HG03342 (cell line): ENCODE data around the gene IFNA4.
"Not testable (repeated sequence)": the region's sequence is repeated elsewhere in the genome, so short reads cannot be mapped to it uniquely, and the experiment has no call there.

ENCODE experiments used
- ATAC-seq: cut with Tn5 transposase; IDR thresholded peaks from one replicate; pipeline ENCODE4 v1.9.1; 2021; ENCODE audit warnings: mild to moderate bottlenecking, moderate library complexity; ENCODE audit not compliant: unreplicated experiment

IFNA4 gene

DNA sequence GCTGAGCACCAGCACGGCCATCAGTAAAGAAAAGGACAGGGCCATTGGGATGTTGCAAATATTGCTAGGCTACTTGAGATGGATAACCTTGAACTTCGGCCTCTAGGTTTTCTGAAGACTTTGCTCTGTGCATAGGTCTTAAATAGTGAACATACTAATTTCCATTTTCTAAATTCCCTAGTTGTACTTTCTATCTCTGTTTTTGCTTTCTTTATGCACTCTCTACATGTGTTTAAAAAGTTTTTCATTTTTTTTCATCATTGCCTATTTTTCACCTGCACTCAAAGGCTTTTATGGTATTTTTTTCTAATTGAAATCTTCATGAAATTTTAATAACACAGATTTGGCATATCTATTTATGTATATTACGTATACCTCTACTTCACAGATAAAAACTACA lies at the start of gene IFNA4:
Gene IFNA4 (minus strand): TSS at position 101 of the 400 bp plus-strand sequence. CDS start 56 bp downstream, at position 45.
- ATAC-seq: not testable (repeated sequence)

DNA sequence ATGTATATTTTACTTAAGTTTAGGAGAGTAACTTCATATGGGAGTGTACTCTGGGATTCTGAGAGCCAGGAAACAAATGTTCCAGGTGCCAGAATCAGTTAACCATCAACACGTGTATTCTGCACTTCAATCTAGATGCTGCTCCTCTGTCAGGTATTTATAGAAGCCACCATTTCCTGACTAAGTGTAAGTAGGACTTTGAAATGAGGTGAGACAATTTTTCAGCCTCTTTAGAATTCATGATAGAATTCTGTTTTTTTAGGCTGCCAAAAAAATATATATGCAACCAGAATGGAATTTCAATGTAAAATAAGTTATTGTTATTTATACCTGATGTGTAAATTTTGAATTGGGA lies 49.0 kb upstream of the IFNA4 start:
- ATAC-seq: not testable (repeated sequence)

DNA sequence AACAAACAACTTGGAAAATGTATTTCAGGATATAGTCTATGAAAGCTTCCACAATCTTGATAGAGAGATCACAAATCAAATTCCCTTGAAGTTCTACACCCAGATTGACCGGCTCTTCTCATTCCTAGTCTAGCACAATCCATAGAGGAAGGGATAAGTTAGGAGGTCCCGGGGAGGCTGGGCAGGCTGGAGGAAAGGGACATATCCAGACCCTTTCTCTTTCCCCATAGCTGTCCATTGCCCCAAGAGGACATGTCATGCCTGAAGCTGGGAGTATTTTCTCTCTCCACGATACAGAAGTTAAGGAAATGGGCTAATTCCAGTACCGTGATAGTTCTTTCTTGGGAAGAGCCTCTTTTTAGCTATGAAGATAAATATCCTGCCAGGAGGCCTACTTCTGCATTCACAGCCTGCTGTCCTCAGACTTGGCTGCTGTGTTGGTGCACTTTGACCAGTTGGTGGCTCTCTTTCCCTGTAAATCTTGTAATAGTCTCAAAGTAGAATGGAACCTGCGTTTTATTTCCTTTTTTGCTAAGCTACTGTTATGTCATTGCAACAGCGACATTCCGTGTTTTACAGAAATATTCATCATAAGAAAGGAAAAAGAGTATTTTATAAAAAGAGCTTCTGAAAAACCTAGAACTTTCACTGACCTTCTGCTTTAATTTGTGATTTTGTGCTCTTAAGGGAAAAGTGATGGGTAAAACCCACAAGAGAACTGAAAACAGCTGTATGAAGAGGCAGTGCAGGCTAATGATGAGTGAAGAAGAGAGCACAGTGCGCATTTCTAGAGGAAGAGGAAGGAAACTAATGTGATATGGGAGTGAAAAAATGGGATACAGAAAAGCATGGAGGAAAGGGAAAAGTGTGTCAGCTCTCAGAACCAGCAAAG lies 48.3 kb upstream of the IFNA4 start:
- peak; percentile 89 for ATAC-seq

DNA sequence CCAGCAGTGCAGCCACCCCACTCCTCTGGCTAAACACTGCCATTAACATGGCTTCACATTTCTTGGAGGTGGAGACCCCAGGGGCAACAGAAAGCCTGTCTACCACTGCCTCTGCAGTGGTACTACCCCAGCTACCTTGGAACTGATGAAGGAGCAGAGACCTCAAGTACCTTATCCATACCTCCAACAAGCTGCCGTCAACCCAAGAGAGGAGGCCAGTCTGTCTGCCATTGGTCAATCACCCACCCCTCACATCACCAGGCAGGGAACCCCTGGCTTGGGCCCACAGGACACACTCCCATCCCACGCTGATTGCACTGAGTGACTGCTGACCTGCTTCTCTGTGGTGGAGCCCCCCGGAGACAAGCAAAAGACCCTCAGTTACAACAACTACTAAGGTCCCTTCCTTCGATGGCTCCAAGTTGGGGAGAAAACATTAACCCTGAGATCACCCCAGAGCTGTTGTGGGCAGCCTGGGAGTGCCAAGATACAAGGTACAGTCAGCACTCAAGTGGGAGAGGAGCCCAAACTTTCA lies 46.8 kb upstream of the IFNA4 start:
- ATAC-seq: no peak

DNA sequence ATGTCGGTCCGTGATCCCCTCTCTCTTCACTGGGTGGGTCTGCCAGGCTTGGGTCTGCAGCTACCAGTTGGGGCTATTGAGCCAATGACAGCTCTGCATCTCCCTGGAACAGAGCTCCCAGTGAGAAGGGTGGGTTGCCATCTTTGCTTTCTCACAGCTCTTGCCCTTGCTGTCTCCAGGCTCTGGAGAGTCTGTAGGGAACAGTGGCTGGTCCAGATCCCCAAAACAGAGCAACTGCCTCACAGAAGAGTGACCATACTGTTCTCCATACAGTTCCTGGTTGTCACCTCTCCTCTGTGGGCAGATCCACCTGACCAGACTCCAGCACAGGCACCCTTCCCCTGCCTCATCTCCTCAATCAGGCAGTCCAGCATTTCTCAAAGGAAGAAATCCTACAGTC lies 45.9 kb upstream of the IFNA4 start:
- no peak for ATAC-seq

DNA sequence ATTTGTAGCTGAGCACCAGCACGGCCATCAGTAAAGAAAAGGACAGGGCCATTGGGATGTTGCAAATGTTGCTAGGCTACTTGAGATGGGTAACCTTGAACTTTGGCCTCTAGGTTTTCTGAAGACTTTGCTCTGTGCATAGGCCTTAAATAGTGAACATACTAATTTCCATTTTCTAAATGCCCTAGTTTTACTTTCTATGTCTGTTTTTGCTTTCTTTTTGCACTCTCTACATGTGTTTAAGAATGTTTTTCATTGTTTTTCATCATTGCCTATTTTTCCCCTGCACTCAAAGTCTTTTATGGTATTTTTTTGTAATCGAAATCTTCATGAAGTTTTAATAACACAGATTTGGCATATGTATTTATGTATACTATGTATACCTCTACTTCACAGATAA lies 40.7 kb upstream of the IFNA4 start, which contains the start of gene IFNA17:
Gene IFNA17 (minus strand): TSS at position 101 of the 400 bp plus-strand sequence. CDS start 49 bp downstream, at position 52.
- ATAC-seq: no peak

DNA sequence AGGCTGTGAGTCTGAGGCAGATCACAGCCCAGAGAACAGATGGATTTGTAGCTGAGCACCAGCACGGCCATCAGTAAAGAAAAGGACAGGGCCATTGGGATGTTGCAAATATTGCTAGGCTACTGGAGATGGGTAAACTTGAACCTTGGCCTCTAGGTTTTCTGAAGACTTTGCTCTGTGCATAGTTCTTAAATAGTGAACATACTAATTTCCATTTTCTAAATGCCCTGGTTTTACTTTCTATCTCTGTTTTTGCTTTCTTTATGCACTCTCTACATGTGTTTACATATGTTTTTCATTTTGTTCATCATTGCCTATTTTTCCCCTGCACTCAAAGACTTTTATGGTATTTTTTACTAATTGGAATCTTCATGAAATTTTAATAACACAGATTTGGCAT lies 29.8 kb upstream of the IFNA4 start, which contains the start of gene IFNA16:
Gene IFNA16 (minus strand): TSS at position 101 of the 400 bp plus-strand sequence. CDS start 6 bp downstream, at position 95.
- ATAC-seq: not testable (repeated sequence)

DNA sequence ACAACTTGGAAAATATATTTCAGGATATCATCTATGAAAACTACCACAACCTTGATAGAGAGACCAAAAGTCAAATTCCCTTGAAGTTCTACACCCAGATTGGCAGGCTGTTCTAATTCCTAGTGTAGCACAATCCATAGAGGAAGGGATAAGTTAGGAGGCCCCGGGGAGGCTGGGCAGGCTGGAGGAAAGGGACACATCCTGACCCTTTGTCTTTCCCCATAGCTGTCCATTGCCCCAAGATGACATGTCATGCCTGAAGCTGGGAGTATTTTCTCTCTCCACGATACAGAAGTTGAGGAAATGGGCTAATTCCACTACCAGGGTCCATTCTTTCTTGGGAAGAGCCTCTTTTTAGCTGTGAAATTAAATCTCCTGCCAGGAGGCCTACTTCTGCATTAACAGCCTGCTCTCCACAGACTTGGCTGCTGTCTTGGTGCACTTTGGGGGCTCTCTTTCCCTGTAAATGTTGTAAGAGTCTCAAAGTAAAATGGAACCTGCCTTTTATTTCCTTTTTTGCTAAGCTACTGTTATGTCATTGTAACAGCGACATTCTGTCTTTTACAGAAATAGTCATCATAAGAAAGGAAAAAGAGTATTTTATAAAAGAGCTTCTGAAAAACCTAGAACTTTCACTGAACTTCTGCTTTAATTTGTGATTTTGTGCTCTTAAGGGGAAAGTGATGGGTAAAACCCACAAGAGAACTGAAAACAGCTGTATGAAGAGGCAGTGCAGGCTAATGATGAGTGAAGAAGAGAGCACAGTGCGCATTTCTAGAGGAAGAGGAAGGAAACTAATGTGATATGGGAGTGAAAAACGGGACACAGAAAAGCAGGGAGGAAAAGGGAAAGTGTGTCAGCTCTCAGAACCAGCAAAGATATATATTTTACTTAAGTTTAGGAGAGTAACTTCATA lies 26.3 kb upstream of the IFNA4 start:
- peak; percentile 70 for ATAC-seq

DNA sequence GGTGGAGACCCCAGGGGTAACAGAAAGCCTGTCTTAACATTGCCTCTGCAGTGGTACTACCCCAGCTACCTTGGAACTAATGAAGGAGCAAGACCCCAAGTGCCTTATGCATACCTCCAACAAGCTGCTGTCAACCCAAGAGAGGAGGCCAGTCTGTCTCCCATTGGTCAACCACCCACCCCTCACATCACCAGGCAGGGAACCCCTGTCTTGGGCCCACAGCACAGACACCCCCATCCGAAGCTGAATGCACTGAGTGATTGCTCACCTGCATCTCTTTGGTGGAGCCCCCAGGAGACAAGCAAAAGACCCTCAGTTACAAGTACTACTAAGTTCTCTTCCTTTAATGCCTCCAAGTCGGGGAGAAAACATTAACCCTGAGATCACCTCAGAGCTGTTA lies 24.8 kb upstream of the IFNA4 start:
- not testable (repeated sequence) for ATAC-seq

DNA sequence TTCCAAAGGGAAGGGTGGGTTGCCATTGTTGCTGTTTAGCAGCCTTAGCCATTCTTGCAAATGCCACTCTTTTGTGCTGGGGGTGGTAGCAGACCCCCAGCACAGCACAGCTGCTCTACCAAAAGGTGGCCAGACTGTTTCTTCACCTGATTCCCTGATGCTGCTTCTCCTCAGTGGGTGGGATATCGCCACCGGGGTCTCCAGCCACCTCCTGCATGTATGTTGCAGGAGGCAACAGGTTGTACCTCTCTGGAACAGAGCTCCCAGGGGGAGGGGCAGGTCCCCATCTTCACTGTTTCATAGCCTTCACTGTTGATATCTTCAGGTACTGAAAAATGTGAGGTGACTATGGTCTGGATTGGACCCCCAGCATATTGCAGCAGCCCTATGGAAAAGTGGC lies 23.4 kb upstream of the IFNA4 start:
- not testable (repeated sequence) for ATAC-seq

DNA sequence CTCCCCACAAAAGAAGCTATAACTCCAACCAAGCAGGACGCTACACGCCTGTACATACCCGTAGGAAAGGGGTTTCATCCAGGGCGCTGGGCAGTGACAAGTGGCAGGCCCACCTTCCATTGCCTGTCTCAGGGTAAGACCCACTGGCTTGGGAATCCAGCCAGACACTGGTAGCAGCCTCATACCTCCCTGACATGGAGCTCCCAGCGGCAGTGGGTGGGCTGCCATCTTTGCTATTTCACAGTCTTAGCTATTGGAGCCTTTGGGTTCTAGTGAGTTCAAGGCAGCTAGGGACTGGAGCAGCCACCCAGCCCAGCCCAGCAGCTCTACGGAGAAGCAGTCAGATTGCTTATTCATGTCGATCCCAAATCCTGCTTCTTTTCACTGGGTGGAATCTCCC lies 22.9 kb upstream of the IFNA4 start:
- ATAC-seq: no peak

DNA sequence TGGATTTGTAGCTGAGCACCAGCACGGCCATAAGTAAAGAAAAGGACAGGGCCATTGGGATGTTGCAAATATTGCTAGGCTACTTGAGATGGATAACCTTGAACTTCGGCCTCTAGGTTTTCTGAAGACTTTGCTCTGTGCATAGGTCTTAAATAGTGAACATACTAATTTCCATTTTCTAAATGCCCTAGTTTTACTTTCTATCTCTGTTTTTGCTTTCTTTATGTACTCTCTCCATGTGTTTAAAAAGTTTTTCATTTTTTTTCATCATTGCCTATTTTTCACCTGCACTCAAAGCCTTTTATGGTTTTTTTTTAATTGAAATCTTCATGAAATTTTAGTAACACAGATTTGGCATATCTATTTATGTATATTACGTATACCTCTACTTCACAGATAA lies 19.7 kb upstream of the IFNA4 start, which contains the start of gene IFNA10:
Gene IFNA10 (minus strand): TSS at position 101 of the 400 bp plus-strand sequence. CDS start 46 bp downstream, at position 55.
- ATAC-seq: not testable (repeated sequence)

DNA sequence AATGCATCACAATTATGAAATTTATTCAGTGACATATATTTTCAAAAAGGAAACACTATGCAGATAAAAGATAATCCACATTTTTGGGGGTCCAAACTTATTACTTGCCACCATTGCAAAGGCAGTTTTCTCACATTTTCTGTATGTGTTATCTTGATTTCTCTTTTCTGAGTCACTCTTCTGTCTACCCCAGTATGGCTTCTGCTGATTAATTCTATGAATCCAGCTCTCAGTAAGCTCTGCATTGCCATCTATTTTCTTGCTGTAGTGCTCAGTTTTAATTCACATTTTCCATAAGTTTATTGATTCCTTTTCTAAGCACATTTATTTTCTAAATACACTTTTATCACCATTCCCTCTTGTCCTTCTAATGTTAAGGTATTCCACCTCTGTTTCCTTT lies 17.8 kb upstream of the IFNA4 start:
- ATAC-seq: no peak

DNA sequence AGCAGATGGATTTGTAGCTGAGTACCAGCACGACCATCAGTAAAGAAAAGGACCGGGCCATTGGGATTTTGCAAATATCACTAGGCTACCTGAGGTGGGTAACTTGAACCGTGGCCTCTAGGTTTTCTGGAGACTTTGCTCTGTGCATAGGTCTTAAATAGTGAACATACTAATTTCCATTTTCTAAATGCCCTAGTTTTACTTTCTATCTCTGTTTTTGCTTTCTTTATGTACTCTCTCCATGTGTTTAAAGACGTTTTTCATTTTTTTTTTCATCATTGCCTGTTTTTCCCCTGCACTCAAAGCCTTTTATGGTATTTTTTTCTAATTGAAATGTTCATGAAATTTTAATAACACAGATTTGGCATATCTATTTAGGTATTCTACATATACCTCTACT lies 14.7 kb upstream of the IFNA4 start, which contains the start of gene IFNA7:
Gene IFNA7 (minus strand): TSS at position 101 of the 400 bp plus-strand sequence. CDS start 40 bp downstream, at position 61.
- ATAC-seq: not testable (repeated sequence)

DNA sequence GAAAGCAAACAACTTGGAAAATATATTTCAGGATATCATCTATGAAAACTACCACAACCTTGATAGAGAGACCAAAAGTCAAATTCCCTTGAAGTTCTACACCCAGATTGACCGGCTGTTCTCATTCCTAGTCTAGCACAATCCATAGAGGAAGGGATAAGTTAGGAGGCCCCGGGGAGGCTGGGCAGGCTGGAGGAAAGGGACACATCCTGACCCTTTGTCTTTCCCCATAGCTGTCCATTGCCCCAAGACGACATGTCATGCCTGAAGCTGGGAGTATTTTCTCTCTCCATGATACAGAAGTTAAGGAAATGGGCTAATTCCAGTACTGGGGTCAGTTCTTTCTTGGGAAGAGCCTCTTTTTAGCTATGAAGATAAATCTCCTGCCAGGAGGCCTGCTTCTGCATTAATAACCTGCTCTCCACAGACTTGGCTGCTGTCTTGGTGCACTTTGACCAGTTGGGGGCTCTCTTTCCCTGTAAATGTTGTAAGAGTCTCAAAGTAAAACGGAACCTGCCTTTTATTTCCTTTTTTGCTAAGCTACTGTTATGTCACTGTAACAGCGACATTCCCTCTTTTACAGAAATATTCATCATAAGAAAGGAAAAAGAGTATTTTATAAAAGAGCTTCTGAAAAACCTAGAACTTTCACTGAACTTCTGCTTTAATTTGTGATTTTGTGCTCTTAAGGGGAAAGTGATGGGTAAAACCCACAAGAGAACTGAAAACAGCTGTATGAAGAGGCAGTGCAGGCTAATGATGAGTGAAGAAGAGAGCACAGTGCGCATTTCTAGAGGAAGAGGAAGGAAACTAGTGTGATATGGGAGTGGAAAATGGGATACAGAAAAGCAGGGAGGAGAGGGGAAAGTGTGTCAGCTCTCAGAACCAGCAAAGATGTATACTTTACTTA lies 7.7 kb upstream of the IFNA4 start:
- peak; percentile 96 for ATAC-seq

DNA sequence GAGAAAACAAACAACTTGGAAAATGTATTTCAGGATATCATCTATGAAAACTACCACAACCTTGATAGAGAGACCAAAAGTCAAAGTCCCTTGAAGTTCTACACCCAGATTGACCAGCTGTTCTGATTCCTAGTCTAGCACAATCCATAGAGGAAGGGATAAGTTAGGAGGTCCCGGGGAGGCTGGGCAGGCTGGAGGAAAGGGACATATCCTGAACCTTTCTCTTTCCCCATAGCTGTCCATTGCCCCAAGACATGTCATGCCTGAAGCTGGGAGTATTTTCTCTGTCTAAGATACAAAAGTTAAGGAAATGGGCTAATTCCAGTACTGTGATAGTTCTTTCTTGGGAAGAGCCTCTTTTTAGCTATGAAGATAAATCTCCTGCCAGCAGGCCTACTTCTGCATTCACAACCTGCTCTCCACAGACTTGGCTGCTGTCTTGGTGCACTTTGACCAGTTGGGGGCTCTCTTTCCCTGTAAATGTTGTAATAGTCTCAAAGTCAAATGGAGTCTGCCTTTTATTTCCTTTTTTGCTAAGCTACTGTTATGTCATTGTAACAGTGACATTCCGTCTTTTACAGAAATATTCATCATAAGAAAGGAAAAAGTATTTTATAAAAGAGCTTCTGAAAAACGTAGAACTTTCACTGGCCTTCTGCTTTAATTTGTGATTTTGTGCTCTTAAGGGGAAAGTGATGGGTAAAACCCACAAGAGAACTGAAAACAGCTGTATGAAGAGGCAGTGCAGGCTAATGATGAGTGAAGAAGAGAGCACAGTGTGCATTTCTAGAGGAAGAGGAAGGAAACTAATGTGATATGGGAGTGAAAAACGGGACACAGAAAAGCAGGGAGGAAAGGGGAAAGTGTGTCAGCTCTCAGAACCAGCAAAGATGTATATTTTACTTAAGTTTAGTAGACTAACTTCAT lies 4.3 kb downstream of the IFNA4 start:
- ATAC-seq: peak; percentile 95

DNA sequence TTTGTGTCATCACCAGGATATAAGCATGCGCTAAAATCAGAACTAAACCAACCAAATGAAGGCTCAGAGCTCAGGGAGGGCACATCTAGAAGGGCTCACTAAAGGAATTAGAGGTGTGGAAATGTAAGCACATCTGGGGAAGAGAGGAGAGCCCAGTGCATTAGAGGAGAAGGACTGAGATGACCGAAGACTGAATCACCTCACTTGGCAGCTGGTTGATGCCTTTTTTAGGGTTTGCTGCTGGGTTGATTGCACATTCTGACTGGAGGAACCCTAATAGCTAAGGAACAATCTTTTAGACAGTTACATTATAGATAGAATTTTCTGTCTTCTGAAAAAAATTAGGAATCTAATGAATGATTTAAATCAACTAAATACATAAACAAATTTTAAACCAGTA lies 12.7 kb downstream of the IFNA4 start:
- ATAC-seq: no peak

DNA sequence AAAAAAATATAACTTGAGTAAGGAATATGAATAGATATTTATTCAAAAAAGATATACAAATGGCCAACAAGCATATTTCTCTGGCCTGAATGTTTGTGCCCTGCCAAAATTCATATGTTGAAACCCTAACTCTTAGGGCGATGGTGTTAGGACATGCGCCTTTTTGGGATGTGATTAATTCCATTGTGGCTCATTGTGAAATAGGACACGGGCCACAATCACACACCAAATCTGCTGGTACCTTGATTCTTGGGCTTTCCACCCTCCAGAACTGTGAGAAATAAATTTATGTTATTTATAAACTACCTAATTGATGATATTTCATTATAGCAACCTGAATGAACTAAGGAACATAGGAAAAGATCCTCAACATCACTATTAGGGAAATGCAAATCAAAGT lies 15.2 kb downstream of the IFNA4 start:
- ATAC-seq: no peak

DNA sequence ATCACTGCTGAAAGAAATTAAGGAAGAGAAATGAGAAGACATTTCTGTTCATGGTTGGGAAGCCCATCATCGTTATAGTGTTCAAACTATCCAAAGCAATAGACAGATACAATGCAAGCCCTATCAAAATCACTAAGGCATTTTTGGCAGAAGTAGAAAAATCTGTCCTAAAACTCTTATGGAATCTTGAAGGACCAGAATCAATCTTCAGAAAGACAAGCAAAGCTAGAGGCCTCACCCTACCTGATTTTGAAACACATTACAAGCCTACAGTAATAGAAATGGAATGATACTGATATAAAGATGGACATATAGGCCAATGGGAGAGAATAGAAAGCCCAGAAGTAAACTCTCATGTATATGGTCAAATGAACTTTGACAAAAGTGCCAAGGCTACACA lies 16.0 kb downstream of the IFNA4 start:
- ATAC-seq: no peak
